ENCODE measurements around the gene TTC39B.

The TTC39B gene

GRCh38 chr9:15139469-15139868 is 167.5 kb downstream of the TTC39B start (continued):
- TF ChIP-seq PRDM6 (tag by site-specific recombination; IDR thresholded peaks at IDR 0.05) (no peak), ZNF488 (tag by site-specific recombination; IDR thresholded peaks at IDR 0.05) (no peak), OSR2 (tag by site-specific recombination; IDR thresholded peaks at IDR 0.05) (no peak), ZNF18 (tag by site-specific recombination; IDR thresholded peaks at IDR 0.05) (no peak), ZBTB20 (tag by site-specific recombination; IDR thresholded peaks at IDR 0.05) (no peak), KLF1 (tag by site-specific recombination; IDR thresholded peaks at IDR 0.05) (no peak), ZNF704 (tag by site-specific recombination; IDR thresholded peaks at IDR 0.05) (no peak), TSHZ1 (tag by site-specific recombination; IDR thresholded peaks at IDR 0.05; ENCODE audit: borderline replicate concordance) (no peak), ZNF394 (tag by site-specific recombination; IDR thresholded peaks at IDR 0.05; ENCODE audit: borderline replicate concordance) (no peak), PBX3 (CRISPR knock-in tag; IDR thresholded peaks at IDR 0.05) (no peak), ZNF155 (tag by site-specific recombination; IDR thresholded peaks at IDR 0.05) (no peak), ZNF10 (tag by site-specific recombination; IDR thresholded peaks at IDR 0.05) (no peak), BCL6B (tag by site-specific recombination; IDR thresholded peaks at IDR 0.05) (no peak)

GRCh38 chr9:15138357-15138686 is 168.7 kb downstream of the TTC39B start:
- CTCF ChIA-PET = interaction anchor here (0.6 to 0.7 kb wide), 3 partner anchors 14 to 545 kb away, joined by 3 to 5 read pairs (median 3); no protein-coding TSS in a partner anchor

More at GRCh38 chr9:15138357-15138686, 168.7 kb downstream of the TTC39B start:
- no peaks in the 10 kb centered on the region for H3K9me3 ChIP-seq (ENCODE audit: control insufficient read depth, insufficient read depth, low read depth, low read length)
- H3K4me3 ChIP-seq (ENCODE audit: low read depth, low read length) = no peak overlapping the region
- no peaks in the 10 kb centered on the region for H3K36me3 ChIP-seq (ENCODE audit: control insufficient read depth in 2 of 2, insufficient read depth in 1 of 2, low read length in 2 of 2)
- TF ChIP-seq ZNF843 (tag by site-specific recombination; IDR thresholded peaks at IDR 0.05) = no peak
- no peak for TF ChIP-seq KLF8 (tag by site-specific recombination; IDR thresholded peaks at IDR 0.05)
- TF ChIP-seq PRDM10 (tag by site-specific recombination; IDR thresholded peaks at IDR 0.05) = no peak
- no peak for TF ChIP-seq GLIS1 (tag by site-specific recombination; IDR thresholded peaks at IDR 0.05)
- POLR2A ChIA-PET = no interaction called here
- no peaks in the 10 kb centered on the region for H3K4me1 ChIP-seq (ENCODE audit: control insufficient read depth, insufficient read depth, low read length)
- no peak overlapping the region for H3K27ac ChIP-seq (ENCODE audit: extremely low read depth, low read depth, low read length)
